Tibial artery (tissue), 4 donors: ENCODE data around the gene CCDC24.

Experiments
- DNase-seq, 2 donors: peaks; one replicate each; pipeline ENCODE4 v3.0.0-alpha.2; 2019
- H3K27ac ChIP-seq, 2 donors: fragments of 200-600 bp; sonication (generic) in 1 of 2; 1 replicate in 1 of 2; 2 replicates in 1 of 2; pipeline ENCODE4 v1.5.1; 2018 to 2019; ENCODE audit warnings: mild to moderate bottlenecking in 1 of 2
- H3K27me3 ChIP-seq, 2 donors: fragments of 200-600 bp; sonication (generic) in 1 of 2; one replicate each; pipeline versions ENCODE4 v1.5.1 to v1.6.0; 2016 to 2019
- H3K36me3 ChIP-seq, 3 donors: fragments of 200-600 bp; sonication (generic) in 2 of 3; one replicate each; pipeline ENCODE4 v1.5.1; 2016 to 2019; ENCODE audit warnings: mild to moderate bottlenecking in 2 of 3
- H3K4me1 ChIP-seq, 4 donors: fragments of 200-600 bp; sonication (generic) in 2 of 4; 1 replicate in 3 of 4; 2 replicates in 1 of 4; pipeline ENCODE4 v1.5.1; 2016 to 2019
- H3K4me3 ChIP-seq, 2 donors: fragments of 200-600 bp; sonication (generic) in 1 of 2; 1 replicate in 1 of 2; 2 replicates in 1 of 2; pipeline ENCODE4 v1.5.1; 2018 to 2019; ENCODE audit warnings: mild to moderate bottlenecking in 2 of 2
- H3K9me3 ChIP-seq, 3 donors: fragments of 200-600 bp; sonication (generic) in 1 of 3; one replicate each; pipeline ENCODE4 v1.5.1; 2016 to 2019
- intact Hi-C: fragments of 100-400 bp; cut with DNase I; formaldehyde crosslinking; loops from one replicate; pipeline ENCODE4 v1.15.0; 2023; ENCODE audit warnings: low total_unique reads
- TF ChIP-seq, protein P1 (sequence below), 2 experiments: fragments of 200-600 bp in 1 of 2; fragments of 450-650 bp in 1 of 2; IDR thresholded peaks; one replicate each; pipeline ENCODE4 v1.5.1; 2017 to 2019; ENCODE audit warnings: antibody characterized with exemption in 2 of 2, mild to moderate bottlenecking in 1 of 2, moderate library complexity in 1 of 2

Gene CCDC24

DNA sequence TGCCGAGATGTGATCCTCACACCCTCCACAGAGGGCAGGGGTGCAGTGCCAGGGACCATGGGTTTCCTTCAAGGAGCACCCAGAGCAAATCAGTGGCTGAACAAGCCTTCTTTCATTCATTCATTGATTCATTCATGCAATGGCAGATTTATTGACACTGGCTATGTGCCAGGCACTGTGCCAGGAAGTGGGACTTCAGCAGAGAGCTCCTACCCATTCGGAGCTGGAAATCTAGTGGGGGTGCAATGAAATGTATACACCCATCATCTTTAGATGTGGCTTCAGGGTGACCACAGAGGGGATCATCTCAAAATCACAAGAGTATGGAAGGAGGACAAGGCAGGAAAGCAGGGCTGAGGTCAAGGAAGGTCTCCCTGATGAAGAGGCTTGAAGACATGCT is 21.0 kb downstream of the CCDC24 start:
- TF ChIP-seq, protein P1, sequence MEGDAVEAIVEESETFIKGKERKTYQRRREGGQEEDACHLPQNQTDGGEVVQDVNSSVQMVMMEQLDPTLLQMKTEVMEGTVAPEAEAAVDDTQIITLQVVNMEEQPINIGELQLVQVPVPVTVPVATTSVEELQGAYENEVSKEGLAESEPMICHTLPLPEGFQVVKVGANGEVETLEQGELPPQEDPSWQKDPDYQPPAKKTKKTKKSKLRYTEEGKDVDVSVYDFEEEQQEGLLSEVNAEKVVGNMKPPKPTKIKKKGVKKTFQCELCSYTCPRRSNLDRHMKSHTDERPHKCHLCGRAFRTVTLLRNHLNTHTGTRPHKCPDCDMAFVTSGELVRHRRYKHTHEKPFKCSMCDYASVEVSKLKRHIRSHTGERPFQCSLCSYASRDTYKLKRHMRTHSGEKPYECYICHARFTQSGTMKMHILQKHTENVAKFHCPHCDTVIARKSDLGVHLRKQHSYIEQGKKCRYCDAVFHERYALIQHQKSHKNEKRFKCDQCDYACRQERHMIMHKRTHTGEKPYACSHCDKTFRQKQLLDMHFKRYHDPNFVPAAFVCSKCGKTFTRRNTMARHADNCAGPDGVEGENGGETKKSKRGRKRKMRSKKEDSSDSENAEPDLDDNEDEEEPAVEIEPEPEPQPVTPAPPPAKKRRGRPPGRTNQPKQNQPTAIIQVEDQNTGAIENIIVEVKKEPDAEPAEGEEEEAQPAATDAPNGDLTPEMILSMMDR (IDR thresholded peaks at IDR 0.05): no peak
- no peak overlapping the region for H3K27ac ChIP-seq
- peaks cover 0 to 13% (median 0%) of the 10 kb centered on the region in 3 donors for H3K36me3 ChIP-seq
- H3K4me1 ChIP-seq: peaks cover 0 to 32% (median 24%) of the 10 kb centered on the region in 4 donors
- H3K4me3 ChIP-seq: no peak overlapping the region
- H3K9me3 ChIP-seq: no peaks in the 10 kb centered on the region
- no peaks in the 10 kb centered on the region for H3K27me3 ChIP-seq
- intact Hi-C loops: no loop called here
- DNase-seq: no peak

DNA sequence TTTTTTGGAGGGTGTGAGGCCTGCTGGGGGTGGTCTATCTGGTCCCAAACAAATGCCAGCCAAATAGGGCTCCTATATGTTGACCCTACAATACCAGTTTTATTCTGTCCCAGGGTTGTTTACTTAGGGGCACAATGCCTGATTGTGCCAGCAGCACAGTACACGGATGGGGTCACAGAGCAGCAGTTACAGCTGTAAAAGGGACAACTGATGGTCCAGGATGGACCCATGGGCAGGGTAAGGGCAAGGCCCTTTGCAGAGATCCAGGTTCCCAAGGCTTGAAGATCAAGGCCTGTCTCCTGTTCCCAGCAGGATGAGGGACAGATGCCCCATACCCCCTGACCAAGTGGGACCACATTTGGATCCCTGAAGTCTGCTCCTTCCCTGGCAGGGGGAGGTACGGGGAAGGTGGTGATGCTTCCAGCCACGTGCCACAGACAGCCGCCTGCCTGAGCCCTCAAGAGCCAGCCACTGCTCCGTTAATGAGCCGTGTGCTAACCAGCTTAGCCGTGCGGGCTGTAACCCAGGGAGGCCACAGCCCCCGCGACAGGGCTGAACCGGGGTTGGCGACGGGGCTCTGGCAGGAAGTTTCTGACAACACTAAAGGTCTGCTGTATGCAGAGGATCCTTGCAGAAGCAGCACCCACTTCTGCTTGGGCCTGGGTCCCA is 21.7 kb downstream of the CCDC24 start:
- no peak for DNase-seq
- TF ChIP-seq, protein P1 (IDR thresholded peaks at IDR 0.05): no peak
- intact Hi-C loops: no loop called here
- H3K36me3 ChIP-seq: peaks cover 0 to 11% (median 0%) of the 10 kb centered on the region in 3 donors
- no peak overlapping the region for H3K27ac ChIP-seq
- no peaks in the 10 kb centered on the region for H3K9me3 ChIP-seq
- no peaks in the 10 kb centered on the region for H3K27me3 ChIP-seq
- no peak overlapping the region for H3K4me3 ChIP-seq
- peaks cover 0 to 32% (median 24%) of the 10 kb centered on the region in 4 donors for H3K4me1 ChIP-seq

DNA sequence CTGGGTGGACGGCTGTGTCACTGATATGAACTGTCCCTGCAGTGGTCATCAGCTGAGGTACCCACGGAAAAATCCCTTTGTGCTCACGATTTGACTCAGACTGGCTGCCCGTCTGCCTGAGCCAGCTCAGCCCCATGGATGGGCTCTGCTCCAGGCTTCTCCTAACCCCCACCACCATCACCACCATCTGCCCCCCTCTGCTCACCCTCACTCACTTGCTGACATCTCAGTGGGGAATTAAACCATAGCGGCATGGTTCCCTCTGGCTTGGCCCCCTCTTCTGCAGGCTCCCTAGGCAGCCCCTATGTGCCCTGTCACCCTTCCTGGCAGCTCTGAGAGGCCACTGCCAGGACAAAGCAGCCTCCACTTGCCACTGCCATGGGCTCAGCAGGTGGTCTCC is 22.6 kb downstream of the CCDC24 start:
- intact Hi-C loops: no loop called here
- DNase-seq: no peak
- Histone ChIP-seq H3K36me3 (peaks cover 0 to 9% (median 0%) of the 10 kb centered on the region in 3 donors), H3K4me3 (no peak overlapping the region), H3K9me3 (no peaks in the 10 kb centered on the region), H3K27ac (peak overlapping the region; percentile 10 to 32), H3K27me3 (no peaks in the 10 kb centered on the region), H3K4me1 (peaks cover 0 to 32% (median 24%) of the 10 kb centered on the region in 4 donors)
- TF ChIP-seq, protein P1 (IDR thresholded peaks at IDR 0.05): no peak

DNA sequence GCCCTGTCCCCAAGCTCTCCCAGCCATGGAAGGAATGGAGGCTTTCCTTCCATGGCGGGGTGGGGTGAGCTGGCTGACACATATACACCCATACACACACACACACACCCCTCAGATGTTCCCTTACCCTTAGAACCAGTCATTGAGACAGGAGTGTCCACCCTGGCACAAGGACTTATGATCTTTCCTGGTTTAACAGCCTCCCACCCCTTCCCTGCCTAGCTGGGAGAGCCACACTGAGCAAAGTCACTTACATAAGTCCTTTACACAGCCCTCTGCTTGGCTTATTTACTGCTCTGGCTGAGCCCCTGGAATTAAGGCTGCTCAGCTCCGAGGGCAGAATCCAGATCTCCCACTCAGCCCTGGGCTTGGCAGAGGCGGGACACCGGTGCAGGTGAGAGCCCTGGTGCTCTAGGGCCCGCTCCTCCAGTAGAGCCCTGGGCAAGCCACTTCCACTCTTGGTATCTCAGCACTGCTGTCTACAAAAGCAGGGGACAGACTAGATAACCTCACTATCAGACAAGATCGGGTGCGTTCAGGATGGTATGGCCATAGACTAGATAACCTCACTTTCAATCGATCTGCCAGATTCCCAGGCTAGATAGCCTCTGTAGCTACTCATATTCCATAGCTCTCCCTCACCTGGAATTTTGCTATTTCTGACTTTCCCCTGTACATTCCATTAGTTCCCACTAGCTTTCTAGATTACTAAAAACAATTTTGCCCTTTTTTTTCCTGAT is 23.1 kb downstream of the CCDC24 start:
- H3K27me3 ChIP-seq: no peaks in the 10 kb centered on the region
- no peaks in the 10 kb centered on the region for H3K9me3 ChIP-seq
- TF ChIP-seq, protein P1 (IDR thresholded peaks at IDR 0.05): no peak
- DNase-seq: no peak
- H3K4me3 ChIP-seq: no peak overlapping the region
- H3K36me3 ChIP-seq: peaks cover 0 to 6% (median 0%) of the 10 kb centered on the region in 3 donors
- intact Hi-C loops: no loop called here
- peak overlapping the region; percentile 10 to 32 for H3K27ac ChIP-seq
- peaks cover 0 to 32% (median 24%) of the 10 kb centered on the region in 4 donors for H3K4me1 ChIP-seq

DNA sequence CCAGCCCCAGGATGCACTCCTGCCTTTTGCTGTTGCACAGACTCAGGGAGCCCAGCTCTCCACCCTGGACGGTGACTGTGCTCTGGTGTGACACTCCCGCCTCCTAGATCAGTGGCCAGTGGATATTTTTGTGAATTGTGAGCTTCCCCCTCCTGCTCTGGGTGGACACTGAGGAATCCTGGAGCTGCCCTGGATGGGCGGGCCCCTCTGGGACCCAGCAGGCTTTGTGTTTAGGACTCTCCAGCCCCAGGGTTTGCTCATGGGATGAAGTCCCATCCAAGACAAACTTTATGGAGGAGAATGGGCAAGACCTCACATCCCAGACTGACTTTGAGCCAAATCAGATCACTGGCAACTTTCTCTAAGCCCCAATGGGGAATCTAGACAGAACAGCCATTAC is 23.8 kb downstream of the CCDC24 start:
- Histone ChIP-seq H3K9me3 (no peaks in the 10 kb centered on the region), H3K4me1 (peaks cover 0 to 32% (median 24%) of the 10 kb centered on the region in 4 donors), H3K36me3 (no peaks in the 10 kb centered on the region), H3K27ac (peak overlapping the region; percentile 10 to 32), H3K4me3 (no peak overlapping the region), H3K27me3 (no peaks in the 10 kb centered on the region)
- TF ChIP-seq, protein P1 (IDR thresholded peaks at IDR 0.05): no peak
- intact Hi-C loops: no loop called here
- DNase-seq: peak; percentile 39 to 82
